Stimulated activated CD4-positive, alpha-beta T cell treated with anti-CD3 and anti-CD28 coated beads, TNF-alpha, amount 100 ng/mL, for 24 hours (primary cell): ENCODE measurements around the gene RPL22L1.
"Not testable (repeated sequence)": the region's sequence is repeated elsewhere in the genome, so short reads cannot be mapped to it uniquely, and the experiment has no call there.

Source experiments
- DNase-seq, 3 experiments: peaks; one replicate each; pipeline ENCODE4 v3.0.0-alpha.2; 2020; ENCODE audit warnings: low read depth in 3 of 3

The RPL22L1 gene

GRCh38 chr3:170869645-170870593 is at the start of gene RPL22L1:
RPL22L1 (minus strand) TSS chr3:170870195; CDS start chr3:170870167, 28 bp downstream.
- peak; percentile 87 to 91 (median 89) for DNase-seq

- no peak for DNase-seq
Measured at GRCh38 chr3:170918715-170919114, 48.7 kb upstream of the RPL22L1 start.

GRCh38 chr3:170914690-170915089 is 44.7 kb upstream of the RPL22L1 start:
- no peak for DNase-seq

GRCh38 chr3:170914212-170914611 is 44.2 kb upstream of the RPL22L1 start:
- DNase-seq, result no peak

- no peak for DNase-seq
Measured at GRCh38 chr3:170911051-170911450, 41.1 kb upstream of the RPL22L1 start.

- no peak for DNase-seq
Measured at GRCh38 chr3:170910542-170910941, 40.5 kb upstream of the RPL22L1 start.

GRCh38 chr3:170909129-170909903 is 39.3 kb upstream of the RPL22L1 start:
- no peak for DNase-seq

- peak; percentile 89 to 95 (median 94) for DNase-seq
Measured at GRCh38 chr3:170908235-170909116, 38.5 kb upstream of the RPL22L1 start, which contains the start of gene EIF5A2. EIF5A2 (minus strand) TSS chr3:170908637; CDS start chr3:170907806, 831 bp downstream.

- DNase-seq, result no peak
Measured at GRCh38 chr3:170907637-170908234, 37.7 kb upstream of the RPL22L1 start.

- no peak for DNase-seq
Measured at GRCh38 chr3:170905862-170906261, 35.9 kb upstream of the RPL22L1 start.

GRCh38 chr3:170903123-170903522 is 33.1 kb upstream of the RPL22L1 start:
- no peak for DNase-seq

- DNase-seq, result no peak
Measured at GRCh38 chr3:170899455-170899854, 29.5 kb upstream of the RPL22L1 start.

GRCh38 chr3:170897978-170898377 is 28.0 kb upstream of the RPL22L1 start:
- no peak for DNase-seq

- DNase-seq, result not testable (repeated sequence)
Measured at GRCh38 chr3:170897199-170897598, 27.2 kb upstream of the RPL22L1 start.

GRCh38 chr3:170896781-170897180 is 26.8 kb upstream of the RPL22L1 start:
- no peak for DNase-seq

GRCh38 chr3:170896333-170896732 is 26.3 kb upstream of the RPL22L1 start:
- DNase-seq, result not testable (repeated sequence)

- no peak for DNase-seq
Measured at GRCh38 chr3:170893895-170894294, 23.9 kb upstream of the RPL22L1 start.

- DNase-seq, result no peak
Measured at GRCh38 chr3:170889630-170890029, 19.6 kb upstream of the RPL22L1 start.

- DNase-seq, result no peak
Measured at GRCh38 chr3:170889132-170889531, 19.1 kb upstream of the RPL22L1 start.

GRCh38 chr3:170884109-170884930 is 14.3 kb upstream of the RPL22L1 start:
- not testable (repeated sequence) for DNase-seq
